Measurements from ENCODE around the gene DUSP18.
"Not testable (repeated sequence)": the region's sequence is repeated elsewhere in the genome, so short reads cannot be mapped to it uniquely, and the experiment has no call there.

Gene DUSP18

GRCh38 chr22:30676565-30676964 lies 8.9 kb upstream of the DUSP18 start:
- DNase-seq: not testable (repeated sequence)

- no peak for DNase-seq
Measured at GRCh38 chr22:30675436-30675835, 7.8 kb upstream of the DUSP18 start.

- DNase-seq: no peak
Measured at GRCh38 chr22:30674482-30674881, 6.8 kb upstream of the DUSP18 start.

- no peak for DNase-seq
Measured at GRCh38 chr22:30673136-30673535, 5.5 kb upstream of the DUSP18 start.

- DNase-seq: no peak
Measured at GRCh38 chr22:30671071-30671470, 3.4 kb upstream of the DUSP18 start.

GRCh38 chr22:30668386-30668710 lies 673 bp upstream of the DUSP18 start:
- DNase-seq: no peak

- no peak for DNase-seq
Measured at GRCh38 chr22:30667107-30667493, 575 bp downstream of the DUSP18 start.

- no peak for DNase-seq
Measured at GRCh38 chr22:30665786-30666185, 1.9 kb downstream of the DUSP18 start.

- DNase-seq: no peak
Measured at GRCh38 chr22:30665266-30665665, 2.4 kb downstream of the DUSP18 start.

GRCh38 chr22:30664798-30665197 lies 2.9 kb downstream of the DUSP18 start:
- DNase-seq: no peak

- DNase-seq: no peak
Measured at GRCh38 chr22:30662040-30662439, 5.6 kb downstream of the DUSP18 start.

GRCh38 chr22:30655532-30655931 lies 12.1 kb downstream of the DUSP18 start:
- DNase-seq: no peak

GRCh38 chr22:30654361-30654760 lies 13.3 kb downstream of the DUSP18 start:
- no peak for DNase-seq

GRCh38 chr22:30652852-30653251 lies 14.8 kb downstream of the DUSP18 start:
- DNase-seq: no peak

GRCh38 chr22:30650508-30651116 lies 17.1 kb downstream of the DUSP18 start:
- no peak for DNase-seq

- DNase-seq: peak; percentile 92
Measured at GRCh38 chr22:30649430-30650007, 18.2 kb downstream of the DUSP18 start.

GRCh38 chr22:30648825-30649224 lies 18.9 kb downstream of the DUSP18 start:
- DNase-seq: no peak

GRCh38 chr22:30647536-30647935 lies 20.1 kb downstream of the DUSP18 start:
- no peak for DNase-seq

GRCh38 chr22:30646518-30647160 lies 21.0 kb downstream of the DUSP18 start:
- DNase-seq: no peak

- no peak for DNase-seq
Measured at GRCh38 chr22:30643055-30643875, 24.4 kb downstream of the DUSP18 start.

GRCh38 chr22:30640839-30641430 lies 26.7 kb downstream of the DUSP18 start:
- DNase-seq: no peak

GRCh38 chr22:30640361-30640760 lies 27.3 kb downstream of the DUSP18 start:
- no peak for DNase-seq

GRCh38 chr22:30637701-30638114 lies 30.0 kb downstream of the DUSP18 start:
- DNase-seq: no peak
